Common myeloid progenitor, CD34-positive (primary cell): ENCODE measurements around the gene CAMTA1.
A peak's percentile ranks its signal among the peaks of the same experiment; 100 is the strongest.

ENCODE experiments used
- CTCF ChIA-PET: fragments of 350-600 bp; sonication (Branson Sonifier 250); formaldehyde crosslinking; loops from one replicate; lab custom pipeline; 2021; ENCODE audit warnings: antibody characterized with exemption; lab: Charles Lee
- POLR2A ChIA-PET: fragments of 350-600 bp; sonication (Branson Sonifier 250); formaldehyde crosslinking; loops from one replicate; lab custom pipeline; 2021; ENCODE audit warnings: antibody characterized with exemption; lab: Charles Lee
- DNase-seq, 3 donors: peaks; one replicate each; pipeline versions ENCODE4 v3.0.0 to v3.0.0-alpha.2; 2013
- H3K27ac ChIP-seq, 2 experiments: 1 replicate in 1 of 2; 2 replicates in 1 of 2; pipeline ENCODE4 v1.7.0; 2013; ENCODE audit warnings: inconsistent platforms in 2 of 2, low read length in 2 of 2, mild to moderate bottlenecking in 2 of 2, low read depth in 1 of 2, moderate library complexity in 1 of 2; ENCODE audit not compliant: severe bottlenecking in 2 of 2, insufficient read depth in 1 of 2, poor library complexity in 1 of 2
- H3K27me3 ChIP-seq, 5 experiments: replicated peaks in 2 of 5; 1 replicate in 3 of 5; 2 replicates in 2 of 5; pipeline versions ENCODE4 v1.6.1 to v1.7.0; 2013; ENCODE audit warnings: low read length in 4 of 5, mild to moderate bottlenecking in 2 of 5, moderate library complexity in 2 of 5, inconsistent platforms in 1 of 5; ENCODE audit not compliant: insufficient read depth in 5 of 5, control insufficient read depth in 4 of 5
- H3K36me3 ChIP-seq, 4 experiments: 1 replicate in 2 of 4; 2 replicates in 2 of 4; pipeline versions ENCODE4 v1.6.1 to v1.7.0; 2013; ENCODE audit warnings: low read length in 3 of 4, control low read depth in 1 of 4, mild to moderate bottlenecking in 1 of 4; ENCODE audit not compliant: control insufficient read depth in 4 of 4, insufficient read depth in 4 of 4
- H3K4me1 ChIP-seq, 4 experiments: 1 replicate in 3 of 4; 2 replicates in 1 of 4; pipeline versions ENCODE4 v1.6.1 to v1.7.1; 2013; ENCODE audit warnings: low read length in 3 of 4, mild to moderate bottlenecking in 3 of 4, control low read depth in 1 of 4, inconsistent platforms in 1 of 4, moderate library complexity in 1 of 4; ENCODE audit not compliant: control insufficient read depth in 4 of 4, insufficient read depth in 4 of 4; ENCODE audit errors: control extremely low read depth in 1 of 4
- H3K4me3 ChIP-seq, 7 experiments: 1 replicate in 4 of 7; 2 replicates in 3 of 7; pipeline versions ENCODE4 v1.5.1 to v1.7.0; 2013; ENCODE audit warnings: mild to moderate bottlenecking in 7 of 7, low read length in 6 of 7, moderate library complexity in 6 of 7, inconsistent platforms in 2 of 7, low read depth in 2 of 7, control low read depth in 1 of 7; ENCODE audit not compliant: insufficient read depth in 4 of 7, control insufficient read depth in 1 of 7; ENCODE audit errors: extremely low read depth in 1 of 7
- H3K9me3 ChIP-seq, 5 experiments: 1 replicate in 4 of 5; 2 replicates in 1 of 5; pipeline versions ENCODE4 v1.6.1 to v1.7.1; 2013; ENCODE audit warnings: low read length in 4 of 5, mild to moderate bottlenecking in 2 of 5, inconsistent platforms in 1 of 5, low read depth in 1 of 5, moderate library complexity in 1 of 5; ENCODE audit not compliant: control insufficient read depth in 4 of 5, insufficient read depth in 2 of 5; ENCODE audit errors: control extremely low read depth in 1 of 5
- WGBS: methylation state at CpG from one replicate; pipeline ENCODE4 v1.1.5; 2013; ENCODE audit not compliant: insufficient coverage; 5-methylcytosine and 5-hydroxymethylcytosine counted together

Gene CAMTA1

GRCh38 chr1:7769673-7770412 lies 984.6 kb downstream of the CAMTA1 start:
- no peak for DNase-seq
- H3K4me1 ChIP-seq = peaks cover 5 to 22% (median 14%) of the 10 kb centered on the region in 4 experiments
- no peak overlapping the region for H3K27ac ChIP-seq
- peak overlapping the region in 3 of 7 experiments; percentile 93 to 97 (median 93) for H3K4me3 ChIP-seq
- H3K9me3 ChIP-seq = no peaks in the 10 kb centered on the region
- ChIA-PET POLR2A (no interaction called here), CTCF (interaction anchor here (1.1 to 11.1 kb wide), 2 partner anchors 9 to 17 kb away, joined by 4 to 86 read pairs; no protein-coding TSS in a partner anchor)
- H3K27me3 ChIP-seq = no peaks in the 10 kb centered on the region
- peaks cover 5 to 18% (median 5%) of the 10 kb centered on the region in 4 experiments for H3K36me3 ChIP-seq
- 97% methylated on average over 9 of the region's 12 CpGs for WGBS

GRCh38 chr1:7770669-7770996 lies 985.4 kb downstream of the CAMTA1 start:
- 3% methylated on average over 3 of the region's 6 CpGs for WGBS
- POLR2A ChIA-PET = no interaction called here
- DNase-seq = peak in 2 of 3 donors; percentile 82 to 87
- Histone ChIP-seq H3K36me3 (peaks cover 5 to 20% (median 7%) of the 10 kb centered on the region in 4 experiments), H3K9me3 (no peaks in the 10 kb centered on the region), H3K4me3 (peak overlapping the region; percentile 56 to 97 (median 93)), H3K27ac (peak overlapping the region; percentile 43 to 77), H3K27me3 (no peaks in the 10 kb centered on the region), H3K4me1 (peaks cover 5 to 22% (median 14%) of the 10 kb centered on the region in 4 experiments)
- CTCF ChIA-PET = interaction anchor here (1.9 kb wide), 1 partner anchor 18 kb away, joined by 10 read pairs; no protein-coding TSS in a partner anchor

DNA sequence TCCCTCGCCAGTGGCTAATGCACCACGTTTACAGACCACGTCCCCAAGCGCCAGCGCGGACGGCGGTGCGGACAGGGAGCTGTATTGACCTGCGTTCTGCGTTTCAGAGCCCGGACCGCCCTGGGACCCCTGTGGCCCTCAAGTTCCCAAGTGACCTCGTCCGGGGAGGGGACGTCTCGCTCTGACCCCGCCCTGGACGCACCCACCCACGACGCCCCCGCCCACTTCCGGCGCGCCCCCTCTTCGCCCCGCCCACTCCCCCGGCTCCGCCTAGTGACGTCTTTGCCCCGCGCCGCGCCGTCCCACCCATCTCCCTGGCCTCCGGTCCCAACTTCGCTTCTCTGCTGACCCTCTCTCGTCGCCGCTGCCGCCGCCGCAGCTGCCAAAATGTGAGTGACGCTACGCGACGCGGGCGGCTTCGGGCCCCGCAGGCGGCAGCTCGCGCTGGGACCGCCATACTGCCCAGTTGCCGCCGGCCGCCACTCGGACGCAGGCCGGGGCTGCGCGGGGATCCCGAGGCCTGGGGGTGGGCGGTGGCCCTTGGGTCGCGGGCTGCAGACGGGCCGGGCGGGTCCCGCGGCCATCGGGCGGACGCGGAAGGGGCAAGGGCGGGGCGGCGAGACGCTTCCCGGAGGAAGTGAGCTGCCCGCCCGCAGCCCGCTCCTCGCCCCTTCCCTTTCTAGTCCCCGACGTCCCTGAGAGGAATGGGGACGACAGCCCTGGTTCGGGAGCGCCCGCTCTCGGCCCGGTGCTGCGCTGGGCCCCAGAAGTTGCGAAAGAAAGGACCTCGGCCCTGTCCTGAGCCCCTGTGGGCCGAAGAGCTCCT lies 986.0 kb downstream of the CAMTA1 start, which contains the start of gene VAMP3:
VAMP3 (plus strand) TSS at position 300 of the 826 bp plus-strand sequence; CDS start at position 388, 88 bp downstream.
- Histone ChIP-seq H3K4me3 (peak within 1 kb of the TSS; percentile 79 to 97 (median 93)), H3K36me3 (peaks cover 5 to 24% (median 9%) of the 10 kb centered on the region in 4 experiments), H3K9me3 (no peaks in the 10 kb centered on the region), H3K27me3 (no peaks in the 10 kb centered on the region), H3K27ac (peak within 1 kb of the TSS; percentile 51 to 84), H3K4me1 (peaks cover 5 to 22% (median 14%) of the 10 kb centered on the region in 4 experiments)
- CTCF ChIA-PET = interaction anchor here (1.1 to 1.9 kb wide), 4 partner anchors 19 to 123 kb away, joined by 3 to 10 read pairs (median 5); no protein-coding TSS in a partner anchor
- under 1% methylated on average over 86 of the region's 97 CpGs for WGBS
- DNase-seq = peak; percentile 77 to 87 (median 83)
- POLR2A ChIA-PET = no interaction called here

GRCh38 chr1:7771823-7772299 lies 986.6 kb downstream of the CAMTA1 start:
- peak overlapping the region; percentile 79 to 97 (median 93) for H3K4me3 ChIP-seq
- H3K27ac ChIP-seq = peak overlapping the region; percentile 51 to 84
- WGBS = 28% methylated on average over 12 of the region's 12 CpGs
- no peaks in the 10 kb centered on the region for H3K27me3 ChIP-seq
- ChIA-PET POLR2A (no interaction called here), CTCF (interaction anchor here (1.1 to 1.9 kb wide), 4 partner anchors 19 to 123 kb away, joined by 3 to 10 read pairs (median 5); no protein-coding TSS in a partner anchor)
- DNase-seq = no peak
- peaks cover 5 to 22% (median 14%) of the 10 kb centered on the region in 4 experiments for H3K4me1 ChIP-seq
- peaks cover 5 to 27% (median 10%) of the 10 kb centered on the region in 4 experiments for H3K36me3 ChIP-seq
- no peaks in the 10 kb centered on the region for H3K9me3 ChIP-seq

- H3K4me3 ChIP-seq = no peak overlapping the region
- H3K9me3 ChIP-seq = no peaks in the 10 kb centered on the region
- H3K27me3 ChIP-seq = no peaks in the 10 kb centered on the region
- no peak overlapping the region for H3K27ac ChIP-seq
- ChIA-PET POLR2A (no interaction called here), CTCF (no interaction called here)
- peaks cover 0 to 19% (median 18%) of the 10 kb centered on the region in 4 experiments for H3K4me1 ChIP-seq
- H3K36me3 ChIP-seq = peaks cover 17 to 61% (median 31%) of the 10 kb centered on the region in 4 experiments
- WGBS = 100% methylated on average over 3 of the region's 3 CpGs
- DNase-seq = no peak
Measured at GRCh38 chr1:7777591-7777990, 992.3 kb downstream of the CAMTA1 start.

DNA sequence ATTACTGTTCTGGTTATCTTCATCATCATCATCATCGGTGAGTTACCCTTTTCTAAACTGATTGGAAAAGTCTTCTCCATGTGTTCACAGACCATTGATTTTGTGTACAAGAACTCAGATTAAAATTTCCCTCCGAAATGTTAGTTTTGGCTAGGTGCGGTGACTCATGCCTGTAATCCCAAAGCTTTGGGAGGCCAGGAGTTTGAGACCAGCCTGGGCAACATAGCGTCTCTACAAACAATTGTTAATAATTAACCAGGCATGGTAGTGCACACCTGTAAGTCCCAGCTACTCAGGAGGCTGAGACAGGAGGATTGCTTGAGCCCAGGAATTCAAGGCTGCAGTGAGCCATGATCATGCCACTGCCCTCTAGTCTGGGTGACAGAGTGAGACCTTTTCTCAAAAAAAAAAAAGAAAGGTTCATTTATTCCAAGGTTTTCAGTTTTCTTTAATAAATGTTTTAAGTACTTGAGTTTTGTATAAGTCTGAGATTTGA lies 992.9 kb downstream of the CAMTA1 start:
- Histone ChIP-seq H3K4me3 (no peak overlapping the region), H3K36me3 (peaks cover 17 to 56% (median 31%) of the 10 kb centered on the region in 4 experiments), H3K4me1 (peaks cover 0 to 24% (median 23%) of the 10 kb centered on the region in 4 experiments), H3K27ac (no peak overlapping the region), H3K9me3 (no peaks in the 10 kb centered on the region), H3K27me3 (no peaks in the 10 kb centered on the region)
- CTCF ChIA-PET = interaction anchor here (1.2 kb wide), 1 partner anchor 9 kb away, joined by 4 read pairs; no protein-coding TSS in a partner anchor
- 97% methylated on average over 4 of the region's 4 CpGs for WGBS
- DNase-seq = no peak
- POLR2A ChIA-PET = no interaction called here
